ENCODE results near the gene C1orf141. TPM values are rescaled to one million over a fixed set of nuclear protein-coding genes. Genes with fewer than 3 reads are reported as not detected.

The C1orf141 gene
- total and polyA plus RNA-seq, 9 of the 15 experiments (the other 6 are each of a cell fraction or from before 2014, with no cell fraction given) = not detected

DNA sequence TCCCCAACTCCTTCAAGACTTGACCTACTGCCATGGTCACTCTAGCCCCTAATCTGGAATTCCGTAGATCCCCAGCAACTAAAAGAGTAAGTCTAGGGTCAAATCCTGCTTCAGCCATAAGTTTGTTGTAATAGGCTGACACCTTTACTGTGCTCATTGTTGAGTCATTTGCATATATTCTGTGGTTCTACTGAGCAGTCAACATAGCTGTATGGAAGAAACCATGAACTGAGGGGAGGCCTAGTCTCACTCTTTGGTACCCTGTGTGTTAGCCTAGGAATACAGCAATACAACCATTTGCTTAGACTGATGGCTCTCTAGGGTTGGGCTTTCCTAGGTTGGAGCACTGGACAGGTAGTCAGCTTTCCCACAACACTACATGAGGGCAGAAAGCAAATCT is 57.2 kb downstream of the C1orf141 start:
- WGBS (ENCODE audit: insufficient coverage, low coverage, missing lambda C conversion rate) = 54% methylated on average over 1 of the region's 1 CpG
- DNase-seq (ENCODE audit: extremely low read depth in 1 of 4, low spot score in 3 of 4) (no peak), ATAC-seq (peak; percentile 47), FAIRE-seq (peak; percentile 19)
- BruUV-seq (replicated peaks) = no TSS peak
- ChIA-PET POLR2A (no interaction called here), CTCF (ENCODE audit: low intra/inter-chr PET ratio) (no interaction called here)
- no peak overlapping the region for H3K4me3 ChIP-seq
- intact Hi-C loops (cut with micrococcal nuclease) = no loop called here
- no peaks in the 10 kb centered on the region for H3K9me3 ChIP-seq (replicated peaks; ENCODE audit: control insufficient read depth, insufficient read depth, low read depth, low read length)
- no peaks in the 10 kb centered on the region for H3K9me1 ChIP-seq (ENCODE audit: control insufficient read depth, insufficient read depth, low read length)
- no peak overlapping the region for H3K9ac ChIP-seq (ENCODE audit: insufficient read depth in 1 of 2, low read depth in 2 of 2, low read length in 2 of 2)
- no peak overlapping the region for H3K27ac ChIP-seq (ENCODE audit: extremely low read depth, low read depth, low read length)
- H3K4me1 ChIP-seq (replicated peaks in 1 of 2; ENCODE audit: control insufficient read depth in 2 of 2, insufficient read depth in 2 of 2, low read length in 2 of 2) = no peaks in the 10 kb centered on the region; a peak in 1 of 5 replicates
- TF ChIP-seq, protein P1, sequence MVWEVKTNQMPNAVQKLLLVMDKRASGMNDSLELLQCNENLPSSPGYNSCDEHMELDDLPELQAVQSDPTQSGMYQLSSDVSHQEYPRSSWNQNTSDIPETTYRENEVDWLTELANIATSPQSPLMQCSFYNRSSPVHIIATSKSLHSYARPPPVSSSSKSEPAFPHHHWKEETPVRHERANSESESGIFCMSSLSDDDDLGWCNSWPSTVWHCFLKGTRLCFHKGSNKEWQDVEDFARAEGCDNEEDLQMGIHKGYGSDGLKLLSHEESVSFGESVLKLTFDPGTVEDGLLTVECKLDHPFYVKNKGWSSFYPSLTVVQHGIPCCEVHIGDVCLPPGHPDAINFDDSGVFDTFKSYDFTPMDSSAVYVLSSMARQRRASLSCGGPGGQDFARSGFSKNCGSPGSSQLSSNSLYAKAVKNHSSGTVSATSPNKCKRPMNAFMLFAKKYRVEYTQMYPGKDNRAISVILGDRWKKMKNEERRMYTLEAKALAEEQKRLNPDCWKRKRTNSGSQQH (CRISPR knock-in tag; IDR thresholded peaks at IDR 0.05) = no peak
- TF ChIP-seq, protein P2, sequence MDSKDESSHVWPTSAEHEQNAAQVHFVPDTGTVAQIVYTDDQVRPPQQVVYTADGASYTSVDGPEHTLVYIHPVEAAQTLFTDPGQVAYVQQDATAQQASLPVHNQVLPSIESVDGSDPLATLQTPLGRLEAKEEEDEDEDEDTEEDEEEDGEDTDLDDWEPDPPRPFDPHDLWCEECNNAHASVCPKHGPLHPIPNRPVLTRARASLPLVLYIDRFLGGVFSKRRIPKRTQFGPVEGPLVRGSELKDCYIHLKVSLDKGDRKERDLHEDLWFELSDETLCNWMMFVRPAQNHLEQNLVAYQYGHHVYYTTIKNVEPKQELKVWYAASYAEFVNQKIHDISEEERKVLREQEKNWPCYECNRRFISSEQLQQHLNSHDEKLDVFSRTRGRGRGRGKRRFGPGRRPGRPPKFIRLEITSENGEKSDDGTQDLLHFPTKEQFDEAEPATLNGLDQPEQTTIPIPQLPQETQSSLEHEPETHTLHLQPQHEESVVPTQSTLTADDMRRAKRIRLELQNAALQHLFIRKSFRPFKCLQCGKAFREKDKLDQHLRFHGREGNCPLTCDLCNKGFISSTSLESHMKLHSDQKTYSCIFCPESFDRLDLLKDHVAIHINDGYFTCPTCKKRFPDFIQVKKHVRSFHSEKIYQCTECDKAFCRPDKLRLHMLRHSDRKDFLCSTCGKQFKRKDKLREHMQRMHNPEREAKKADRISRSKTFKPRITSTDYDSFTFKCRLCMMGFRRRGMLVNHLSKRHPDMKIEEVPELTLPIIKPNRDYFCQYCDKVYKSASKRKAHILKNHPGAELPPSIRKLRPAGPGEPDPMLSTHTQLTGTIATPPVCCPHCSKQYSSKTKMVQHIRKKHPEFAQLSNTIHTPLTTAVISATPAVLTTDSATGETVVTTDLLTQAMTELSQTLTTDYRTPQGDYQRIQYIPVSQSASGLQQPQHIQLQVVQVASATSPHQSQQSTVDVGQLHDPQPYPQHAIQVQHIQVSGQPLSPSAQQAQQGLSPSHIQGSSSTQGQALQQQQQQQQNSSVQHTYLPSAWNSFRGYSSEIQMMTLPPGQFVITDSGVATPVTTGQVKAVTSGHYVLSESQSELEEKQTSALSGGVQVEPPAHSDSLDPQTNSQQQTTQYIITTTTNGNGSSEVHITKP (IDR thresholded peaks at IDR 0.05; ENCODE audit: partially characterized antibody) = peak; percentile 27
- H2AFZ ChIP-seq (ENCODE audit: low read depth, low read length) = no peak overlapping the region
- no peaks in the 10 kb centered on the region for H3K79me2 ChIP-seq (ENCODE audit: control insufficient read depth, insufficient read depth, low read length)
- H3K36me3 ChIP-seq (ENCODE audit: control insufficient read depth, insufficient read depth, low read length) = no peaks in the 10 kb centered on the region
- H3K4me2 ChIP-seq (ENCODE audit: insufficient read depth, low read length) = no peak overlapping the region
- no peaks in the 10 kb centered on the region for H3K27me3 ChIP-seq (ENCODE audit: control insufficient read depth in 2 of 2, insufficient read depth in 2 of 2, low read length in 2 of 2)
- no peaks in the 10 kb centered on the region for H4K20me1 ChIP-seq (replicated peaks; ENCODE audit: control insufficient read depth, insufficient read depth, low read length)
- in situ Hi-C loops (cut with MboI) = no loop called here
